ENCODE data around the gene PUS10. TPM values are rescaled to one million over a fixed set of nuclear protein-coding genes. Genes with fewer than 3 reads are reported as not detected.
"Not testable (repeated sequence)": the region's sequence is repeated elsewhere in the genome, so short reads cannot be mapped to it uniquely, and the experiment has no call there.

PUS10 gene
- total RNA-seq, 3 donors from 2014 or later = 7.3 to 14.6 (median 12.8) TPM

DNA sequence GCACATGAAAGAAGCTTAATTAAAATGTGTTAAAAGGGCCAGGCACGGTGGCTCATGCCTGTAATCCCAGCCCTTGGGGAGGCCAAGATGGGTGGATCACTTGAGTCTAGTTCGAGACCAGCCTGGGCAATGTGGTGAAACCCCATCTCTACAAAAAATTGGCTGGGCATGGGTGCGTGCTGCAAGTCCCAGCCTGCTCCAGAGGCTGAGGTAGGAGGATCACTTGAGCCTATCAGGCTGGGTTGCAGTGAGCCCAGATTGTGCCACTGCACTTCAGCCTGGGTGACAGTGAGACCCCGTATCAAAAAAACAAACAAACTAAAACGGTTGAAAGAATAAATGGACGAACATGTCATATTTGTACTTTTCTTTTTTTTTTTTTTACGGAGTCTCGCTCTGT lies 110.7 kb downstream of the PUS10 start:
- DNase-seq = no peak
- ATAC-seq = no peak
- Histone ChIP-seq H3K36me3 (ENCODE audit: low read depth) (no peaks in the 10 kb centered on the region), H3K4me3 (no peak overlapping the region), H3K4me1 (ENCODE audit: low read depth) (no peaks in the 10 kb centered on the region), H3K9me3 (no peaks in the 10 kb centered on the region)
- TF ChIP-seq, protein P1, sequence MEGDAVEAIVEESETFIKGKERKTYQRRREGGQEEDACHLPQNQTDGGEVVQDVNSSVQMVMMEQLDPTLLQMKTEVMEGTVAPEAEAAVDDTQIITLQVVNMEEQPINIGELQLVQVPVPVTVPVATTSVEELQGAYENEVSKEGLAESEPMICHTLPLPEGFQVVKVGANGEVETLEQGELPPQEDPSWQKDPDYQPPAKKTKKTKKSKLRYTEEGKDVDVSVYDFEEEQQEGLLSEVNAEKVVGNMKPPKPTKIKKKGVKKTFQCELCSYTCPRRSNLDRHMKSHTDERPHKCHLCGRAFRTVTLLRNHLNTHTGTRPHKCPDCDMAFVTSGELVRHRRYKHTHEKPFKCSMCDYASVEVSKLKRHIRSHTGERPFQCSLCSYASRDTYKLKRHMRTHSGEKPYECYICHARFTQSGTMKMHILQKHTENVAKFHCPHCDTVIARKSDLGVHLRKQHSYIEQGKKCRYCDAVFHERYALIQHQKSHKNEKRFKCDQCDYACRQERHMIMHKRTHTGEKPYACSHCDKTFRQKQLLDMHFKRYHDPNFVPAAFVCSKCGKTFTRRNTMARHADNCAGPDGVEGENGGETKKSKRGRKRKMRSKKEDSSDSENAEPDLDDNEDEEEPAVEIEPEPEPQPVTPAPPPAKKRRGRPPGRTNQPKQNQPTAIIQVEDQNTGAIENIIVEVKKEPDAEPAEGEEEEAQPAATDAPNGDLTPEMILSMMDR (IDR thresholded peaks at IDR 0.05) = no peak
- intact Hi-C loops (cut with DNase I, micrococcal nuclease) = no loop called here

- no peaks in the 10 kb centered on the region for H3K9me3 ChIP-seq
- no peak overlapping the region for H3K4me3 ChIP-seq
- no peaks in the 10 kb centered on the region for H3K36me3 ChIP-seq (ENCODE audit: low read depth)
- H3K4me1 ChIP-seq (ENCODE audit: low read depth) = no peaks in the 10 kb centered on the region
- intact Hi-C loops (cut with DNase I, micrococcal nuclease) = no loop called here
- no peak for DNase-seq
- ATAC-seq = no peak
- TF ChIP-seq, protein P1 (IDR thresholded peaks at IDR 0.05) = no peak
Measured at GRCh38 chr2:60906395-60906794, 111.7 kb downstream of the PUS10 start.

GRCh38 chr2:60905867-60906266 lies 112.2 kb downstream of the PUS10 start:
- intact Hi-C loops (cut with DNase I, micrococcal nuclease); ATAC-seq; H3K36me3 ChIP-seq (ENCODE audit: low read depth); H3K4me1 ChIP-seq (ENCODE audit: low read depth); H3K4me3 ChIP-seq; H3K9me3 ChIP-seq; DNase-seq: not testable (repeated sequence)

DNA sequence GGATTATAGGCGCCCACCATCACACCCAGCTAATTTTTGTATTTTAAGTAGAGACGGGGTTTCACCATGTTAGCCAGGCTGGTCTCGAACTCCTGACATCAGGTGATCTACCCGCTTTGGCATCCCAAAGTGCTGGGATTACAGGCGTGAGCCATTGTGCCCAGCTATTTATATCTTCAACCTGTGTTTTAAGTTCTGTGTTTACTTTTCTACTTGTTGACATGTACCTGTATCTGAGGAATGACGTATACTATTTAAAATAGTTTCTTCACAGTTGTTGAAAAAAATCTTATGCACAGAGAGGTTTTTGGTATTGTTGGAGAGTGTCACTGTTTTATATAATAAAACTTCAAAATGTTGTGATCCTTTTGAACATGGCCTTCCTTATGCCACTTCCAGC lies 116.8 kb downstream of the PUS10 start:
- H3K4me1 ChIP-seq (ENCODE audit: low read depth); ATAC-seq; H3K36me3 ChIP-seq (ENCODE audit: low read depth); H3K4me3 ChIP-seq; H3K9me3 ChIP-seq; DNase-seq; intact Hi-C loops (cut with DNase I, micrococcal nuclease): not testable (repeated sequence)

- TF ChIP-seq, protein P1 (IDR thresholded peaks at IDR 0.05) = no peak
- no peak for DNase-seq
- intact Hi-C loops (cut with DNase I, micrococcal nuclease) = no loop called here
- Histone ChIP-seq H3K4me1 (ENCODE audit: low read depth) (no peaks in the 10 kb centered on the region), H3K4me3 (no peak overlapping the region), H3K9me3 (no peaks in the 10 kb centered on the region), H3K36me3 (ENCODE audit: low read depth) (no peaks in the 10 kb centered on the region)
- ATAC-seq = no peak
Measured at GRCh38 chr2:60899892-60900249, 118.2 kb downstream of the PUS10 start.

DNA sequence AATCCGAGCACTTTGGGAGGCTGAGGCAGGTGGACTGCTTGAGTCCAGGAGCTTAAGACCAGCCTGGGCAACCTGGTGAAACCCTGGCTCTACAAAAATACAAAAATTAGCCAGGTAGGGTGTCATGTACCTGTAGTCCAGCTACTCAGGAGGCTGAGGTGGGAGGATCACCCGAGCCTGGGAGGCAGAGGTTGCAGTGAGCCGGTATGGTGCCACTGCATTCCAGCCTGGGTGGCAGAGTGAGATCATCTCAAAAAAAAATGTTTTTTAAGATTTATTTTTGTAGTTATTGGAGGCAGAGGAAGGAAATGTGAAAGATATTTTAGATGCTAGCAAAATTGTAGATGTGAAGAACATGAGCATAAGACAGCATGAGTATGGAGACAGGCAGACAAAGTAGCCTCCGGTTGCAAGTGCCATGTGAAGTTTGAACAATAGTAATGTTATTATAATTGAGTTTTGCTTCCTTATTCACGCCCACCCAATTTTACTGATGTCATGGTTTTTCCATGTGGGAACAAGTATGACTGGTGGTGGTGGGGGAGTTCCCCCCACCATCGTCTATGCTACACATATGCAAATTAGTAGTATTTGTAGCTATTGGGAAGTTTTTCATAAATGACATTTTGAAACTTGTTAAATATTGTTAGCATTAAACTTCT lies 118.7 kb downstream of the PUS10 start:
- DNase-seq (no peak), ATAC-seq (no peak)
- intact Hi-C loops (cut with DNase I, micrococcal nuclease) = no loop called here
- Histone ChIP-seq H3K9me3 (no peaks in the 10 kb centered on the region), H3K4me1 (ENCODE audit: low read depth) (no peaks in the 10 kb centered on the region), H3K4me3 (no peak overlapping the region), H3K36me3 (ENCODE audit: low read depth) (no peaks in the 10 kb centered on the region)
- TF ChIP-seq, protein P1 (IDR thresholded peaks at IDR 0.05) = no peak

GRCh38 chr2:60898567-60898966 lies 119.5 kb downstream of the PUS10 start:
- Histone ChIP-seq H3K4me3 (no peak overlapping the region), H3K9me3 (no peaks in the 10 kb centered on the region), H3K4me1 (ENCODE audit: low read depth) (no peaks in the 10 kb centered on the region), H3K36me3 (ENCODE audit: low read depth) (no peaks in the 10 kb centered on the region)
- intact Hi-C loops (cut with DNase I, micrococcal nuclease) = no loop called here
- TF ChIP-seq, protein P1 (IDR thresholded peaks at IDR 0.05) = no peak
- DNase-seq (no peak), ATAC-seq (no peak)

Data from mucosa of descending colon (tissue), 3 donors.